T-cell (primary cell): ENCODE data around the gene CBX4. TPM values are rescaled to one million over a fixed set of nuclear protein-coding genes. Genes with fewer than 3 reads are reported as not detected.

ENCODE experiments used
- ATAC-seq, 4 experiments: fragments of 200-7000 bp in 3 of 4; fragments of 150-1000 bp in 1 of 4; cut with Tn5 transposase; replicated peaks in 1 of 4; 1 replicate in 3 of 4; 2 replicates in 1 of 4; pipeline ENCODE4 v1.10.0; 2021; ENCODE audit warnings: moderate library complexity in 3 of 4, mild to moderate bottlenecking in 2 of 4, moderate number of reproducible peaks in 1 of 4
- CTCF ChIA-PET, 2 donors: fragments of 300-600 bp; sonication (Branson Sonifier 250); formaldehyde crosslinking; loops; one replicate each; lab custom pipeline; 2022; ENCODE audit warnings: antibody characterized with exemption in 2 of 2; lab: Charles Lee
- POLR2A ChIA-PET, 2 donors: fragments of 300-600 bp; sonication (Branson Sonifier 250); formaldehyde crosslinking; loops; one replicate each; lab custom pipeline; 2022; ENCODE audit warnings: antibody characterized with exemption in 2 of 2; lab: Charles Lee
- DNase-seq, 35 experiments: peaks; one replicate each; pipeline versions ENCODE4 v3.0.0 to v3.0.0-alpha.2; 2013 to 2023
- H3K27ac ChIP-seq: one replicate; pipeline ENCODE4 v1.5.1; 2013; ENCODE audit warnings: low read length
- H3K27me3 ChIP-seq, 2 experiments: replicated peaks in 1 of 2; 1 replicate in 1 of 2; 2 replicates in 1 of 2; pipeline versions ENCODE4 v1.6.1 to v1.7.0; 2013; ENCODE audit warnings: low read length in 1 of 2, mixed read lengths in 1 of 2; ENCODE audit not compliant: control insufficient read depth in 2 of 2, insufficient read depth in 2 of 2; ENCODE audit errors: extremely low read depth in 1 of 2
- H3K36me3 ChIP-seq, 2 donors: 1 replicate in 1 of 2; 2 replicates in 1 of 2; pipeline versions ENCODE4 v1.6.1 to v1.7.0; 2013; ENCODE audit warnings: low read length in 1 of 2; ENCODE audit not compliant: control insufficient read depth in 2 of 2, insufficient read depth in 1 of 2; ENCODE audit errors: extremely low read depth in 1 of 2
- H3K4me1 ChIP-seq, 2 experiments: 1 replicate in 1 of 2; 2 replicates in 1 of 2; pipeline versions ENCODE4 v1.6.1 to v1.7.0; 2013; ENCODE audit warnings: low read length in 2 of 2, mixed read lengths in 1 of 2; ENCODE audit not compliant: insufficient read depth in 2 of 2, control insufficient read depth in 1 of 2; ENCODE audit errors: extremely low read depth in 1 of 2
- H3K4me3 ChIP-seq, 2 donors: 1 replicate in 1 of 2; 2 replicates in 1 of 2; pipeline versions ENCODE4 v1.5.1 to v1.7.0; 2013; ENCODE audit warnings: mild to moderate bottlenecking in 2 of 2, low read length in 1 of 2, moderate library complexity in 1 of 2; ENCODE audit not compliant: control insufficient read depth in 1 of 2; ENCODE audit errors: extremely low read depth in 1 of 2
- H3K9me3 ChIP-seq: 2 replicates; pipeline ENCODE4 v1.7.0; 2013
- H3K27ac Mint-ChIP-seq, 2 donors: one replicate each; pipeline ENCODE4 v1.8.0; 2020 to 2021; ENCODE audit warnings: mild to moderate bottlenecking in 2 of 2, mixed read lengths in 2 of 2
- H3K27me3 Mint-ChIP-seq, 2 donors: one replicate each; pipeline ENCODE4 v1.8.0; 2021 to 2022; ENCODE audit warnings: mixed read lengths in 2 of 2
- H3K36me3 Mint-ChIP-seq: one replicate; pipeline ENCODE4 v1.8.0; 2021; ENCODE audit warnings: mixed read lengths
- H3K4me1 Mint-ChIP-seq, 3 donors: one replicate each; pipeline ENCODE4 v1.8.0; 2020 to 2022; ENCODE audit warnings: mixed read lengths in 3 of 3, mild to moderate bottlenecking in 1 of 3
- H3K4me3 Mint-ChIP-seq, 3 donors: one replicate each; pipeline ENCODE4 v1.8.0; 2020 to 2022; ENCODE audit warnings: mild to moderate bottlenecking in 3 of 3, mixed read lengths in 3 of 3, moderate library complexity in 3 of 3
- H3K9me3 Mint-ChIP-seq, 3 donors: one replicate each; pipeline ENCODE4 v1.8.0; 2020 to 2022; ENCODE audit warnings: mixed read lengths in 3 of 3
- WGBS: methylation state at CpG from one replicate; pipeline ENCODE4 v1.1.5; 2013; ENCODE audit warnings: missing lambda C conversion rate; ENCODE audit not compliant: insufficient coverage; 5-methylcytosine and 5-hydroxymethylcytosine counted together
- total RNA-seq, 35 experiments: library from RNA in 6 of 35; stranded (reverse) in 6 of 35; fragments of 120-200 nt in 1 of 35; gene quantifications; one replicate each; pipeline versions ENCODE4 v1.2.1 to v1.2.4 and lab custom pipeline; 2013 to 2026

CBX4 gene
- total RNA-seq, 5 donors from 2014 or later (not counting 1 experiment from before 2014, with no cell fraction given): 63.2 to 138 (median 70.2) TPM

- CTCF ChIA-PET: no interaction called here
- Histone ChIP-seq H3K4me3 (no peak overlapping the region), H3K27me3 (peaks cover 0 to 11% of the 10 kb centered on the region in 2 experiments), H3K4me1 (peaks cover 15 to 50% of the 10 kb centered on the region in 2 experiments), H3K36me3 (peaks cover 3 to 25% of the 10 kb centered on the region in 2 donors), H3K27ac (no peak overlapping the region), H3K9me3 (no peaks in the 10 kb centered on the region)
- DNase-seq (no peak), ATAC-seq (no peak)
- Mint-ChIP-seq H3K27ac (no peak overlapping the region), H3K36me3 (peaks cover 13% of the 10 kb centered on the region), H3K9me3 (no peaks in the 10 kb centered on the region), H3K27me3 (peaks cover 0 to 11% of the 10 kb centered on the region in 2 donors), H3K4me3 (no peak overlapping the region), H3K4me1 (peaks cover 19 to 47% (median 35%) of the 10 kb centered on the region in 3 donors)
- 77% methylated on average over 8 of the region's 8 CpGs for WGBS
- POLR2A ChIA-PET: no interaction called here
Measured at GRCh38 chr17:79830303-79830702, 8.9 kb downstream of the CBX4 start.

- DNase-seq (no peak), ATAC-seq (no peak)
- Histone ChIP-seq H3K4me1 (peaks cover 15 to 41% of the 10 kb centered on the region in 2 experiments), H3K9me3 (no peaks in the 10 kb centered on the region), H3K4me3 (no peak overlapping the region), H3K27me3 (peaks cover 0 to 15% of the 10 kb centered on the region in 2 experiments), H3K36me3 (peaks cover 3 to 16% of the 10 kb centered on the region in 2 donors), H3K27ac (no peak overlapping the region)
- peaks cover 13 to 39% (median 27%) of the 10 kb centered on the region in 3 donors for H3K4me1 Mint-ChIP-seq
- peak overlapping the region in 1 of 2 donors; percentile 12 for H3K27ac Mint-ChIP-seq
- WGBS: 100% methylated on average over 1 of the region's 2 CpGs
- peaks cover 2 to 11% of the 10 kb centered on the region in 2 donors for H3K27me3 Mint-ChIP-seq
- peaks cover 8% of the 10 kb centered on the region for H3K36me3 Mint-ChIP-seq
- H3K4me3 Mint-ChIP-seq: no peak overlapping the region
- H3K9me3 Mint-ChIP-seq: no peaks in the 10 kb centered on the region
- POLR2A ChIA-PET: interaction anchor here in 1 of 2 donors (0.6 kb wide), 2 partner anchors 26 to 54 kb away, joined by 3 to 7 read pairs; no protein-coding TSS in a partner anchor
- CTCF ChIA-PET: no interaction called here
Measured at GRCh38 chr17:79829457-79829856, 9.8 kb downstream of the CBX4 start.

DNA sequence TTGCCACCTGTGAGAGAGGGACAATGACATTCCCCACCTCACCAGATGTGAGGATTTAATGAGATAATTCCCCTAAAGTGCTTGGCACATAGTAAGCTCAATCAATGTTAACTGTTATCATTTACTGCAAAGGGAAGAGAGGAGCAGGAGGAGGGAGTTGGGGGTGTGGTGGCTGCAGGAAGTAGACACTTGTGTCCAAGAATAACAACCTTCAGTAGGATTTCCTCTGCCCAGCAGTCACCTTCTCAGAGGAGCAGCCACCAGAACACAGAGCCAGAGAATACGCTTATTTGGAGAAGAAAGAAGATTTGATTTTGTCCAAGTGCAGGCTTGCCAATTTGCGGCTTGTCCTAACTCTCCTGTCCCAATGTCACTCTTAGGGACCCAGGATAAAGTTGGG lies 10.2 kb downstream of the CBX4 start:
- CTCF ChIA-PET: no interaction called here
- H3K27me3 ChIP-seq: peaks cover 0 to 18% of the 10 kb centered on the region in 2 experiments
- H3K4me1 Mint-ChIP-seq: peaks cover 13 to 39% (median 26%) of the 10 kb centered on the region in 3 donors
- H3K9me3 ChIP-seq: no peaks in the 10 kb centered on the region
- H3K4me1 ChIP-seq: peaks cover 15 to 40% of the 10 kb centered on the region in 2 experiments
- peaks cover 9% of the 10 kb centered on the region for H3K36me3 Mint-ChIP-seq
- H3K4me3 ChIP-seq: no peak overlapping the region
- H3K4me3 Mint-ChIP-seq: no peak overlapping the region
- no CpG with 5 or more reads among the region's 2 CpGs for WGBS
- H3K36me3 ChIP-seq: peaks cover 3 to 12% of the 10 kb centered on the region in 2 donors
- H3K27me3 Mint-ChIP-seq: peaks cover 5 to 11% of the 10 kb centered on the region in 2 donors
- DNase-seq: no peak
- H3K27ac ChIP-seq: no peak overlapping the region
- ATAC-seq: peak in 1 of 4 experiments; percentile 8
- H3K27ac Mint-ChIP-seq: peak overlapping the region in 1 of 2 donors; percentile 12
- POLR2A ChIA-PET: interaction anchor here (0.6 to 0.8 kb wide), 3 partner anchors 10 to 54 kb away, joined by 3 to 7 read pairs (median 4); no protein-coding TSS in a partner anchor
- no peaks in the 10 kb centered on the region for H3K9me3 Mint-ChIP-seq

- CTCF ChIA-PET: no interaction called here
- Histone ChIP-seq H3K27me3 (peaks cover 0 to 18% of the 10 kb centered on the region in 2 experiments), H3K4me3 (no peak overlapping the region), H3K27ac (no peak overlapping the region), H3K4me1 (peaks cover 12 to 22% of the 10 kb centered on the region in 2 experiments), H3K9me3 (no peaks in the 10 kb centered on the region), H3K36me3 (no peaks in the 10 kb centered on the region)
- Mint-ChIP-seq H3K36me3 (peaks cover 4% of the 10 kb centered on the region), H3K9me3 (no peaks in the 10 kb centered on the region), H3K4me3 (no peak overlapping the region), H3K4me1 (peaks cover 9 to 32% (median 19%) of the 10 kb centered on the region in 3 donors), H3K27ac (no peak overlapping the region), H3K27me3 (peaks cover 5 to 17% of the 10 kb centered on the region in 2 donors)
- 85% methylated on average over 19 of the region's 26 CpGs for WGBS
- ATAC-seq (no peak), DNase-seq (no peak)
- POLR2A ChIA-PET: no interaction called here
Measured at GRCh38 chr17:79826841-79827578, 12.2 kb downstream of the CBX4 start.

- no peak for DNase-seq
- POLR2A ChIA-PET: no interaction called here
Measured at GRCh38 chr17:79826204-79826680, 13.0 kb downstream of the CBX4 start.

DNA sequence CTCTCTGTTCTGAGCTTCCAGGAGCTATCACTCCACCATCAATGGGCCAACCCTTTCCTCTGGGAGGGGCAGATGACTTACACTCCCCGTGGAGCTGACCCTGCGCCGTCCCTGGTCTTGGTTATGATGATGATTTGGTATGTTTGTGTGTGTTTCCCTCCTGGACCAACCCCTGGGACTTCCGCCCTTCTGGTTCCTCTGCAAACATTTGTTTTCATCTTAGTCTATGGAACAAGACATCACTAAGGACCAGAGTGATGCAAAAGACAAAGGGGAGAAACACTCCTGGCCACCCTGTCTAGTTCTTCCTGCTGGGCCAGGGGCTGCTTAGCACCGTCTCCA lies 13.7 kb downstream of the CBX4 start:
- DNase-seq (no peak), ATAC-seq (no peak)
- Histone ChIP-seq H3K9me3 (no peaks in the 10 kb centered on the region), H3K27me3 (peaks cover 0 to 27% of the 10 kb centered on the region in 2 experiments), H3K36me3 (no peaks in the 10 kb centered on the region), H3K4me3 (no peak overlapping the region), H3K27ac (no peak overlapping the region), H3K4me1 (peaks cover 10% of the 10 kb centered on the region in 2 experiments)
- Mint-ChIP-seq H3K27ac (no peak overlapping the region), H3K9me3 (no peaks in the 10 kb centered on the region), H3K4me1 (peaks cover 6 to 29% (median 19%) of the 10 kb centered on the region in 3 donors), H3K4me3 (no peak overlapping the region), H3K27me3 (peaks cover 5 to 21% of the 10 kb centered on the region in 2 donors), H3K36me3 (peaks cover 4% of the 10 kb centered on the region)
- ChIA-PET CTCF (no interaction called here), POLR2A (no interaction called here)
- WGBS: 92% methylated on average over 2 of the region's 5 CpGs

More at GRCh38 chr17:79826204-79826680, 13.0 kb downstream of the CBX4 start:
- Mint-ChIP-seq H3K9me3 (no peaks in the 10 kb centered on the region), H3K27me3 (peaks cover 5 to 20% of the 10 kb centered on the region in 2 donors), H3K4me3 (no peak overlapping the region), H3K27ac (no peak overlapping the region), H3K36me3 (peaks cover 4% of the 10 kb centered on the region), H3K4me1 (peaks cover 6 to 29% (median 19%) of the 10 kb centered on the region in 3 donors)
- CTCF ChIA-PET: no interaction called here
- H3K4me1 ChIP-seq: peaks cover 12 to 16% of the 10 kb centered on the region in 2 experiments
- WGBS: 35% methylated on average over 7 of the region's 11 CpGs
- H3K27ac ChIP-seq: no peak overlapping the region
- peaks cover 0 to 23% of the 10 kb centered on the region in 2 experiments for H3K27me3 ChIP-seq
- H3K4me3 ChIP-seq: no peak overlapping the region
- no peaks in the 10 kb centered on the region for H3K9me3 ChIP-seq
- no peak for ATAC-seq
- H3K36me3 ChIP-seq: no peaks in the 10 kb centered on the region
